HFF-Myc (cell line): Measurements from ENCODE around the gene ARAP1.

Experiments
- DNase-seq: peaks from one replicate; pipeline ENCODE4 v3.0.0-alpha.2; 2011; ENCODE audit warnings: low read depth; ENCODE audit errors: extremely low read depth
- H3K4me3 ChIP-seq: replicated peaks from 2 replicates; pipeline ENCODE4 v1.5.1; 2011; ENCODE audit warnings: low read depth, mild to moderate bottlenecking, control low read depth, low read length
- CTCF ChIP-seq: IDR thresholded peaks from 2 replicates; pipeline ENCODE4 v1.5.1; 2012; ENCODE audit warnings: mild to moderate bottlenecking, low read depth, low read length, control low read depth; ENCODE audit errors: missing control alignments

ARAP1 gene

GRCh38 chr11:72759468-72759985 is 7.3 kb upstream of the ARAP1 start:
- H3K4me3 ChIP-seq: no peak overlapping the region
- DNase-seq: no peak
- no peak for TF ChIP-seq CTCF

- no peak for DNase-seq
- TF ChIP-seq CTCF: no peak
- H3K4me3 ChIP-seq: no peak overlapping the region
These were observed 6.6 kb upstream of the ARAP1 start for GRCh38 chr11:72758690-72759389.

- H3K4me3 ChIP-seq: no peak overlapping the region
- no peak for DNase-seq
- no peak for TF ChIP-seq CTCF
These were observed 6.1 kb upstream of the ARAP1 start for GRCh38 chr11:72758304-72758689.

- TF ChIP-seq CTCF: no peak
- DNase-seq: no peak
- no peak overlapping the region for H3K4me3 ChIP-seq
These were observed 3.6 kb upstream of the ARAP1 start for GRCh38 chr11:72755713-72756285.

GRCh38 chr11:72754544-72755155 is 2.4 kb upstream of the ARAP1 start:
- no peak overlapping the region for H3K4me3 ChIP-seq
- DNase-seq: no peak
- TF ChIP-seq CTCF: no peak

GRCh38 chr11:72754149-72754543 is 1.9 kb upstream of the ARAP1 start:
- no peak for DNase-seq
- TF ChIP-seq CTCF: no peak
- no peak overlapping the region for H3K4me3 ChIP-seq
